GM21786 (cell line): ENCODE measurements around the gene PTBP1.
"Not testable (repeated sequence)": the region's sequence is repeated elsewhere in the genome, so short reads cannot be mapped to it uniquely, and the experiment has no call there.

ENCODE experiments used
- ATAC-seq: cut with Tn5 transposase; IDR thresholded peaks from one replicate; pipeline ENCODE4 v1.9.1; 2021; ENCODE audit not compliant: unreplicated experiment

Gene PTBP1

DNA sequence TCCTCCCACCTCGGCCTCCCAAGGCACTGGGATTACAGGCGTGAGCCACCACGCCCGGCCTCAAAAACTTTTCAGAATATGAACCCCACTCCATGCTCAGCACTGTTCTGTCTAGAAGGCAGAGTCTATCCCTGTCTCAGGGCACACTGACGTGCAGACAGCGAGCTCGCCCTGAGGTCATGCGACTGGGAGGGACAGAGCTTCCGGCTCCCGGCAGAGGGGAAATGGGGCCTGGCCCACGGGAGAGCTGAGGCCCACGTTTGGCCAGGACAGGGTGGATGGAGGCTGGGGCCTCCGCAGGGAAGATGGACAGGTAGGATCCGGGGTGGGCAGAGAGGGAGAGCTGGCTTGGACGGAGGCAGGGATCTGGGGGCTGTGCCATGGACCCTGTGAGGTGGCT lies 27.6 kb downstream of the PTBP1 start:
- no peak for ATAC-seq

DNA sequence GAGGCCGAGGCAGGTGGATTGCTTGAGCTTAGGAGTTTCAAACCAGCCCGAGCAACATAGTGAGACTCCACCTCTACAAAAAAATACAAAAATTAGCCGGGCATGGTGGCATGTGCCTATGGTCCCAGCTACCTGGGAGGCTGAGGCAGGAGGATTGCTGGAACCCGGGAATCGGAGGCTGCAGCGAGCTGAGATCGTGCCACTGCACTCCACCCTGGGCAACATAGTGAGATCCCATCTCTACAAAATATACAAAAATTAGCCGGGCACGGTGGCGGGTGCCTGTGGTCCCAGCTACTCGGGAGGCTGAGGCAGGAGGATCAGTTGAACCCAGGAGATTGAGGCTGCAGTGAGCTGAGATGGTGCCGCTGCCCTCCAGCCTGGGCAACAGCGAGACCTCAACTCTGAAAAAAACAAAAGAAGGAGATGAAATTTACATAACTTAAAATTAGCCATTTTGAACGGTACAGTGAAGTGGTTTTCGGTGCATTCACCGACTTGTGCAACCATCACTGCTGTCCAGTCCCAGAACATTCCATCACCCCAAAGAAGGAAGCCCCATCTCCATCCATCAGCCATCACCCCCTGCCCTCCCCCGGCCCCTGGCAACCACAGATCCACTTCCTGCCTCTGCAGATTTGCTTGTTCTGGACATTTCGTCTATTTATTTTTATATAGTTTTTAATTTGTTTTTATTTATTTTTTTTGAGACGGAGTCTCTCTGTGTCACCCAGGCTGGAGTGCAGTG lies 28.8 kb downstream of the PTBP1 start:
- ATAC-seq: no peak

DNA sequence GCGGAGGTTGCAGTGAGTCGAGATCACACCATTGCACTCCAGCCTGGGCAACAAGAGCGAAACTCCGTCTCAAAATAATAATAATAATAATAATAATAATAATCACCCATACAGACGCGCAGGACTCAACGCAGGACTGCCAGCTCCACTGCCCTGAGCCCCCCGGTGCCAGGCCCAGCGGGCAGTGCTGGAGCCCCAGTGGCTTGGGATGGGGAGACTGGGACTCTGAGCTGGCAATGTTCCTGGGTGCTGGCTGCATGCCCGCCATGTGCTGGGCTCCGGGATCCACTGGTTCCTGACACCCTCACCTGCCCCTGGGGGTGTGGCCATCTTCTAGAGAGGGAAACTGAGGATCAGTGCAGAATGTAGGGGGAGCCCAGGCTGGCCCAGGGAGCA lies 30.1 kb downstream of the PTBP1 start:
- ATAC-seq: no peak

DNA sequence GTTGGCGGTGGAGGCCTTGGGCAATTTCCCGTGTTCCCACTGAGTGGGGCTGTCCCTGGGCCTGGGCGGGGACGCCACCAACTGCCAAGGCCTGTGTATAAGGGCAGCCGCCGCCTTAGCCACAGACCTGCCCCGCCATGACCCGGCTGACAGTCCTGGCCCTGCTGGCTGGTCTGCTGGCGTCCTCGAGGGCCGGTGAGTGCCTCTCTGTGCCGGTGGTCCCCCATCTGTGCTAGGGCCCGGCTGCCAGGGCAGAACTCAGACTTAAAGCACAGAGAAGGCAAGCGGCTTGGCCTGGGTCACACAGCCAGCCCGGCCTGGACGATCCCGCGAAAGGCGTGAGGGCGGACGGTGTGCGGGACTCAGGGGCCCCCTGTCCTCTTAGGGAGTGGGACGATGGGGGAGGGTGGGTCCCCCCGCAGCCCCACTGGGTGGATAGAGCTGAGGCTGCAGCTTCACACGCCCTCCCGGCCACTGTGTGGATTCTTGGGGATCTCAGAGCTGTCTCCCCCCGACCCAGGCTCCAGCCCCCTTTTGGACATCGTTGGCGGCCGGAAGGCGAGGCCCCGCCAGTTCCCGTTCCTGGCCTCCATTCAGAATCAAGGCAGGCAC lies 30.6 kb downstream of the PTBP1 start, which contains the start of gene AZU1:
TSS of gene AZU1 (plus strand) at position 128 of the 612 bp plus-strand sequence. CDS start at position 138, 10 bp downstream.
- ATAC-seq: no peak

DNA sequence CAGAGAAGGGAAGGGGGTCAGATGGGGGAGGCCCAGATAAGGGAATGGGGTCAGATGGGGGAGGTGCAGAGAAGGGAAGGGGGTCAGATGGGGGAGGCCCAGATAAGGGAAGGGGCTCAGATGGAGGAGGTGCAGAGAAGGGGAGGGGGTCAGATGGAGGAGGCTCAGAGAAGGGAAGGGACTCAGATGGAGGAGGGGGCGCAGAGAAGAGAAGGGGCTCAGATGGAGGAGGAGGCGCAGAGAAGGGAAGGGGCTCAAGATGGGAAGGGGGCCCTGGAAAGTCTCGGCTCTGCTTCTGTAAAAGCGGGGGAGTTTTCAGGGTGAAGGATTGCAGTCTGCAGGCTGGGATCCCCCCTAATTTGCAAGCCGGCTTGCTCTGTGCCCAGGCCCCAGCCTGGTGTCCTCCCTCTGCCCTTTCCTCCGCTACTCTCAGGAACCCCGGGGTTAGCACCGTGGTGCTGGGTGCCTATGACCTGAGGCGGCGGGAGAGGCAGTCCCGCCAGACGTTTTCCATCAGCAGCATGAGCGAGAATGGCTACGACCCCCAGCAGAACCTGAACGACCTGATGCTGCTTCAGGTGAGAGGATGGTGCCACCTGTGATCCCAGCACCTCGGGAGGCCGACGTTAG lies 32.0 kb downstream of the PTBP1 start:
- ATAC-seq: no peak

DNA sequence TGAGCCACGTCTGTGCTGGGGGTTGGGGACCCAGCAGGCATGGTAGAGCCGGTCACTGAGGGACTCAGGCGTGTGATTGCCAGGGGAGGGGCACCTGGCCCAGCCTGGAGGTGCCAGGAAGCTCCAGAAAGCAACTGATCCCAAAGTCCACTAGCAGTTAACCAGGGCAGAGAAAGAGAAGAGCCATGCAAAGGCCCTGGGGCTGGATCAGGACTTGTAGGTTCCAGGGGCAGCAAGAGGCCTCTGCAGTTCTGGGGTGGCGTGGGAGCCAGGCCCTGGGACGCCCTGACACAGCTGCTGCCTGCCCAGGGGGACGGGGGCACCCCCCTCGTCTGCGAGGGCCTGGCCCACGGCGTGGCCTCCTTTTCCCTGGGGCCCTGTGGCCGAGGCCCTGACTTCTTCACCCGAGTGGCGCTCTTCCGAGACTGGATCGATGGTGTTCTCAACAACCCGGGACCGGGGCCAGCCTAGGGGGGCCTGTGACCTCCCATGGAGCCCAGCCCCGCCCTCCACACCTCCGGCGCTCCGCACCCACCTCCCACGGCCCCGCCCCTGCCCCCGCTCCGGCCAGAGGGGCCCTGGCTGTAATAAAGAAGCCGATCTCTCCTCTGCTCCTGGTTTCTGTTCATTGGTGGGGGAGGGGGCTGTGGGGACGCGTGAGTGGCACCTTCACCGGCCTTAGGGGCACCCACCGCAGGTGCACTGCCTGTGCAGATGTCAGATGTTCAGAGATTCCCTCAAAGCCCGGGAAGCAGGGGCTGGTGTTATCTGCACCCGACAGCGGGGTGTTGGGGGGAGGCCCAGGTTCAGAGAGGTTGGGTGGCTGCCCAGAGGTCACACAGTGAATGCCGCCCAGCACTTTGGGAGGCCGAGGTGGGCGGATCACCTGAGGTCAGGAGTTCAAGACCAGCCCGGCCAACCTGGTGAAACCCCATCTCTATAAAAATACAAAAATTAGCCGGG lies 34.4 kb downstream of the PTBP1 start:
- ATAC-seq: no peak

DNA sequence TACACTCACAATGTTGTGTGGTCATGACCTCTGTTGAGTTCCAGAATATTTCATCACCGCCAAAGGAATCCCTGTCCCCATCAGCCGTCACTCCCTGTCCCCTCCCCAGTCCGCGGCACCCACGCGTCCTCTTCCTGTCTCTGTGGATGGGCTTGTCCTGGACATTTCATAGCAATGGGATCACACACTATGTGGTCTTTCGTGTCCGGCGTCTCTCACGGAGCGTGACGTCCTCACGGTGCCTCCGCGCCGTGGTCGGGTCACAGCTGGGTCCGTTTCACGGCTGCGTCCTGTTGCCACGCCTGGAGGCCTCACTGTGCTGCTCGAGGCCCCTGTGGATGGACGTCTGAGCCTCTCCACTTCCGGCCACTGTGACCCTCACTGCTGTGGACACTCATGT lies 37.0 kb downstream of the PTBP1 start:
- no peak for ATAC-seq

DNA sequence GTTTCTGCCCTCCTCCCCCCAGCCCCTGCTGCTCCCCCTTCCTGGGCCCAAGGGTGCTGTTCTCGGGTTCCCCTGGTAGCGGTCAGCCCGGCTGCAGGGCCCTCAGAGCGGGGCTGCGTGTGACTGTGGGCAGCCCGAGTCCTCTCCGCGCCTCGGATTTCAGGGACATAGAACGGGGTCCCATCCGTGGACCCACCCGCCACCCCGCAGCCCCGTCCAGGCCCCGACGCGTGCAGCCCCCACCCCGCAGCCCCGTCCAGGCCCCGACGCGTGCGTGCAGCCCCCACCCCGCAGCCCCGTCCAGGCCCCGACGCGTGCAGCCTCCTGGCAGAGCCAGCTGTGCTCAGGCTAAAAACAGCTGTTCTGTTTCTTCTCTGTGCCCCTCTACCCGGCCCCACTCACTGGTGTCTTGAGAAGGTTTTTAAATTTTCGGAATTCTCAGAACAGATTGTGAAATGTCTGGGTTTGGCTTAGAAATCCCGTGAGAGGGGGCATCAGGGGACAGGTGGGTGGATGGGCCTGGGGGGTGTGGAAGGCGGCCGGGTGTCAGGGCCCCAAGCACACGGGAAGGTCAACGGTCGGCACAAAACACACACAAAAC lies 38.1 kb downstream of the PTBP1 start:
- no peak for ATAC-seq

DNA sequence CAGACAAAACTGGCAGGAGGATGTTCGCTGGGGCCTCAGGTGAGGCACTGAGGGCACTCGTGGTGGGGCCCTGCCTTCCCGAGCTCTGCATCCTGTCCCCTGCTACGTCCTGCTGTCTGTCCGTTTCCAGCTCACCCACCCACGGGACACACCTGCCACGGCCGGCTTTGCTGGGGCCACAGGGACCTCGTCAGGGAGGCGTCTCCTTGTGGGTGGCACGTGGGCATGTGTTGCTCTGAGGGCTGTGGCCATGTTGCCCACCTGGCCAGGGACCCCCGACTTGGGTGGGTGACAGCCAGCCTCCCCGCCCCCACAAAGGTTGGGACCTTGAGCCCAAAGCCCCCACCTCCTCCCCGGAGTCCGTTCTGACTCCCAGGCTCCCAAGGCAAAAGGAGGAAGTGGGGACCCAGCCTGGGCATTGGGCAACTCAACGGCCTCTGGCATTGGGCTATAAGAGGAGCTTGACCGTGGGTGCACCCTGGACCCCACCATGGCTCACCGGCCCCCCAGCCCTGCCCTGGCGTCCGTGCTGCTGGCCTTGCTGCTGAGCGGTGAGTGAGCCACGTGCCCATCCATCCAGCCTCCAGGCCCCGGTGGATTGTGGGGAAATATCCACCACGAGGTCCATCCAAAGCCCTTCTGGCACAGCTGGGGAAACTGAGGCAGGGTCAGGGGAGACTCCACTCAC lies 43.4 kb downstream of the PTBP1 start, which contains the start of gene PRTN3:
TSS of gene PRTN3 (plus strand) at position 481 of the 688 bp plus-strand sequence. CDS start at position 491, 10 bp downstream.
- ATAC-seq: no peak

DNA sequence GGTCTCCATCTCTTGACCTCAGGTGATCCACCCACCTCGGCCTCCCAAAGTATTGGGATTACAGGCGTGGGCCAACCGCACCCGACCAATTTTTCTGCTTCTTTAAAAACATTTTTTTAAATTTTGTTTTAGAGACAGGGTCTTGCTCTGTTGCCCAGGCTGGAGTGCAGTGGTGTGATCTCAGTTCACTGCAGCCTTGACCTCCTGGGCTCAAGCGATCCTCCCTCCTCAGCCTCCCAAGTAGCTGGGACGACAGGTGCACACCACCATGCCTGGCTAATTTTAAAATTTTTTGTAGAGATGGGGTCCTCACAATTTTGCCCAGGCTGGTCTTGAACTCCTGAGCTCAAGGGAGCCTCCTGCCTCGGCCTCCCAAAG lies 45.5 kb downstream of the PTBP1 start:
- not testable (repeated sequence) for ATAC-seq

DNA sequence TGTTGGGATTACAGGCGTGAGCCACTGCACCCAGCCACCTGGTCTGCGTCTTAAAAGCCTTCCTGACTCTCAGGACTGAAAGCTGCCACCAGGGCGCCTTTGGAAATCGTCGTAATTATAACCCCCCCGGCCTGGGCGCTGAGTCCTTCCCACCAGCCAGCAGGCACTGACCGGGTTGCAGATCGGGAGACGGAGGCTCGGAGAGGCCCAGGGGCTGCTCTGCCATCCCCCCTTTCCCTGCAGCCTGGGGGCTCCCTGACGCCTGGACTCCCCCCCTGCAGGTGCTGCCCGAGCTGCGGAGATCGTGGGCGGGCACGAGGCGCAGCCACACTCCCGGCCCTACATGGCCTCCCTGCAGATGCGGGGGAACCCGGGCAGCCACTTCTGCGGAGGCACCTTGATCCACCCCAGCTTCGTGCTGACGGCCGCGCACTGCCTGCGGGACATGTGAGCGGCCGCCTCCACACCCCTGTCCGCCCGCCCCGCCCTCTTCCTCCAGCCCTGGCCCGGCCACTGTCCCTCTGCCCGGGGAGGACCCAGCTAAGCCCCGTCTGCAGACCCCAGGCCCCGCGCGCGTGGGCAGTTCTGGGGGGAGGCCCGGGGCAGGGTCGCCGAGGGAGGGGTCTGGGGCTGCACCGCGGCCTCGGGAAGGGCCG lies 46.1 kb downstream of the PTBP1 start:
- ATAC-seq: no peak

DNA sequence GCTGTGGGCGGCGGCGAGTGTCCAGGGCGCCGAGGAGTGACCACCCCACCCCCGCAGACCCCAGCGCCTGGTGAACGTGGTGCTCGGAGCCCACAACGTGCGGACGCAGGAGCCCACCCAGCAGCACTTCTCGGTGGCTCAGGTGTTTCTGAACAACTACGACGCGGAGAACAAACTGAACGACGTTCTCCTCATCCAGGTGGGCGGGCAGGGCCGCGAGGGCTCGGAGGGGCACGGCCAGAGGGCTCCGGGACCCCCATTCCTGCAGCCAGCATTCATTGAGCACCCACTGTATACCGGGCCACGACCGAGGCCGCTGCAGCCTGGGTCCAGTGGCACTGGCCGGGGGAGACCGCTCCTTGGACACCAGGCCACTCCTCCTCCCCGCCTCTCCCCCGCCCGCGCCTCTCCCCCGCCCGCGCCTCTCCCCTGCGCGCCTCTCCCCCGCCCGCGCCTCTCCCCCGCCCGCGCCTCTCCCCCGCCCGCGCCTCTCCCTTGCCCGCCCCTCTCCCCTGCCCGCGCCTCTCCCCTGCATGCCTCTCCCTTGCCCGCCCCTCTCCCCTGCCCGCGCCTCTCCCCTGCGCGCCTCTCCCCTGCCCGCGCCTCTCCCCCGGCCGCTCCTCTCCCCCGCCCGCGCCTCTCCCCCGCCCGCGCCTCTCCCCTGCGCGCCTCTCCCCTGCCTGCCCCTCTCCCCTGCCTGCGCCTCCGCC lies 46.7 kb downstream of the PTBP1 start:
- ATAC-seq: no peak

DNA sequence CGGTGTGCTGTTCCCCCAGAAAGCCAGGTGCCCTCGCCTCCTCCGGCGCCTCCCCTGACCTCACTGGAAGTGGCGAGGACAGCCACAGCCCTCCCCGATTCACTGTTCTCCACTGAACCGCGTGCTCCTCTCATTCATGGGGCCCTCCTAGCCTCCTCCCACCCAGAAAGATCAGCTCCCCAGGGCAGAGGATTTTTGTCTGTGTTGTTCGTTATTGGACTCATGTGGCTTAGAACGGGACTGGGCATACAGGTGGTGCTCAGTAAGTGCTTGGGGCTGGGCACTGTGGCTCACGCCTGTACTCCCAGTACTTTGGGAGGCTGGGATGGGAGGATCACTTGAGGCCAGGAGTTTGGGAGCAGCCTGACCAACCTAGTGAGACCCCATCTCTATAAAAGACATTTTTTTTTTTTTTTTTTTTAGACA lies 47.3 kb downstream of the PTBP1 start:
- no peak for ATAC-seq

DNA sequence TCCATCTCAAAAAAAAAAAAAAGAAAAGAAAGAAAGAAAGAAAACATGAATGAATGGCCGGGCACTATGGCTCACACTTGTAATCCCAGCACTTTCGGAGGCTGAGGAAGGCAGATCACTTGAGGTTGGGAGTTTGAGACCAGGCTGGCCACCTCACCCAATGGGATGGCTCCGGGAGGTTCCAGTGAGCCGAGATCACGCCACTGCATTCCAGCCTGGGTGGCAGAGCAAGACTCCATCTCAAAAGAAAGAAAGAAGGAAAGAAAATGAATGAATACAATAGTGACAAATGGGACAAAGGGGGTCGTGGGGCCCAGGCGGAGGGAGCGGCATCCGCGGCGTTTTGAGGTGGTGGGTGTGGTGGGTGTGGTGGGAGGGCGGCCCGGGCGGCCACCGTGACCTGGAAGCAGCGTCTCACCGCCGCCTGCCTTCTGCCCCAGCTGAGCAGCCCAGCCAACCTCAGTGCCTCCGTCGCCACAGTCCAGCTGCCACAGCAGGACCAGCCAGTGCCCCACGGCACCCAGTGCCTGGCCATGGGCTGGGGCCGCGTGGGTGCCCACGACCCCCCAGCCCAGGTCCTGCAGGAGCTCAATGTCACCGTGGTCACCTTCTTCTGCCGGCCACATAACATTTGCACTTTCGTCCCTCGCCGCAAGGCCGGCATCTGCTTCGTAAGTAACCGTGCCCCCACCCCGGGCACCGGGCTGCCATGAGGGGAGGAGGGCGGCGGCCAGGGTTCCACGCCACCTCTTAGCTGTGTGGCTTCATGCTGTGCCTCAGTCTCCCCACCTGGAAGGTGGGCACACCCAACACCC lies 48.7 kb downstream of the PTBP1 start:
- ATAC-seq: no peak

DNA sequence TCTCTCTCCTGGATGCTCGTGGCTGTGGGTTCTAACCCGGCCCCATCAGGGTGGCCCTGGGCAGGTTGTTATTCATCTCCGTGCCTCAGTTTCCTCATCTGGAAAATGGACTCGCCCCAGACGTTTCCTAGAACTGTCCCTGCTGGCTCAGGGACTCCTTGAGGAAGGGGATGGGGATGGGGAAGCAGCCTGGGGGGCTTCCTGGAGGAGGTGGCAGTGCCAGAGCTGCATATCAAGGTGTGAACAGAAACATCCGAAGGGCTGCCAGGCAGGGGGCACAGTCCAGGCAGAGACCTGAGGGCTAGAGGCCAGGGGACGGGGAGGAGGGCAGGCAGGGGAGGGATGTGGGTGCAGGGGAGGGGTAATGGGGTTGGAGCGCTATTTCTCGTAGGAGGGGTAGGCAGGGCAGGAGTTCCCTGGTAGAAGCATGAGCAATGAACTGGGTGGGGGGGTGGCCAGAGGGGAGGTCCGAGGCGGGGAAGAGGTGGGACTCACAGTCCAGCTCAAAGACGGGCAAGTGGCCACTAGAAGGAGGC lies 51.2 kb downstream of the PTBP1 start:
- no peak for ATAC-seq

DNA sequence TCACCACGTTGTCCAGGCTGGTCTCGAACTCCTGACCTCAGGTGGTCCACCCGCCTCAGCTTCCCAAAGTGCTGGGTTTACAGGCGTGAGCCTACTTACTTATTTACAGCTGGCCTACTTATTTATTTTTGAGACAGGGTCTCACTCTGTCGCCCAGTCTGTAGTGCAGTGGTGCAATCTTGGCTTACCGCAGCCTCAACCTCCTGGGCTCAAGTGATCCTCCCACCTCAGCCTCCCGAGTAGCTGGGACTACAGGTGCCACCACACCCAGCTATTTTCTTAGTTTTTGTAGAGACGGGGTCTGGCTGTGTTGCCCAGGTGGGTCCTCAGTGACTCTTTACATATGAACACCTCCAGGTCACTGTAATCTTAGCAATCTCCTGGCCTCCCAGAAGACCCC lies 51.9 kb downstream of the PTBP1 start:
- ATAC-seq: not testable (repeated sequence)

DNA sequence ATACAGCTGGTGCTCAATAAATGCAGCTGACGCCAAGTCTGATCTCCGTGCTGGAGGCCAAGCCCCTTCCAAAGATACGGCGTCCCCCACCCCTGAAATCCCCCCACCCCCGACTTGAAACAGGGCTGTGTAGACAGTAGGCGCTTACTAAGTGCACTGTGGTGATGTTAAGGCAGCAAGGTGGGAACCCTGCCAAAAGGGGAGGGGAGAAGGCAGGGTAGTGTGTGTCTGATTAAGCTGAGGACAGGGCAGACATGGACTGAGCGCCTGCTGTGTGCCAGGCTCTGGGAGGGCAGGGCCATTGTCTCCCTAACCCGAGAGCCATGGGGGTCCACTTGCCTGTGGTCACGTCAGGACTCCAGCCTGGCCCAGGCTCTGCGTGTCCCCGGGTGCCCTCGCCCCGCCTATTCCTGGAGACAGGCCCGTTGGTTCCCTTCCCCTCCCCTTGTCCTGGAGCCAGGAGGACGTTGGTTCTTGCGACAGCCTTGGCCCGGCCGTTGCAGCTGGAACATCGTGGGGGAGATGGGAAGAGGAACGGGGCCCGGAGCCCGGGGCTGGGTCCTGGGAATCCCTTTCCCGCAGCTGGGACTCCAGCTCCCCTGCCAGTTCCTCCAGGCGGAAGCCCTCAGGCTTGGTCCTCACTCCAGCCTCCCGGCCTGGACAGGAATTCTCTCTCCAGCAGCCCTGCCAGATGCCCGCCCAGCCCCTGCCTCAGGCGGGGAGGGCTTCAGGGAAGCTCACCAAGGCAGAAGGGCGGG lies 53.1 kb downstream of the PTBP1 start:
- ATAC-seq: no peak
